HT-29 (cell line): ENCODE measurements around the gene DBX1. TPM values are rescaled to one million over a fixed set of nuclear protein-coding genes. Genes with fewer than 3 reads are reported as not detected.

Source experiments
- DNase-seq: peaks from one replicate; pipeline ENCODE4 v3.0.0-alpha.2; 2015; ENCODE audit warnings: low spot score
- total RNA-seq: library from RNA; depleted of rRNA; stranded (reverse); fragments of >200 nt; shearing (Covaris generic); gene quantifications from 2 replicates; pipeline ENCODE4 v1.2.3, GENCODE V29; 2014; rRNA removed

DBX1 gene
- total RNA-seq, 1 experiment from 2014 or later: not detected

DNA sequence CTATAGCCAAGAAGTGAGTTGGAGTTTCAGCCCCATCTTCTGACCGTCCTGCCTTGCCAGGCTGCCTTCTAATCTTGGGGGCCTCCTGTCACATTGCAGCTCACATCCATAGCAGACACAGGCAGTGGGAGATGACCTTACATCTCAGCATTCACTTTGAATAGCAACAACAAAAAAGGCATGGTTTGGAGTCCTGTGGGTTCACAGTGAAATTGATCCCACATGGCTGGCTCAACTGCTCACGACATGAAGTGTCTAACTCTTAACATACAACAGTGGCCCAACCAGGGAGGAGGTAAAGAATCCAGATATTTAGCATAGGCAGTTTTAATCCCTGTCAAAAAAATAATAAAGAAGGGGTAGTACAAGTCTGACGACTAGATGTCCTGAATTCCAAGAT is 38.1 kb downstream of the DBX1 start:
- no peak for DNase-seq

DNA sequence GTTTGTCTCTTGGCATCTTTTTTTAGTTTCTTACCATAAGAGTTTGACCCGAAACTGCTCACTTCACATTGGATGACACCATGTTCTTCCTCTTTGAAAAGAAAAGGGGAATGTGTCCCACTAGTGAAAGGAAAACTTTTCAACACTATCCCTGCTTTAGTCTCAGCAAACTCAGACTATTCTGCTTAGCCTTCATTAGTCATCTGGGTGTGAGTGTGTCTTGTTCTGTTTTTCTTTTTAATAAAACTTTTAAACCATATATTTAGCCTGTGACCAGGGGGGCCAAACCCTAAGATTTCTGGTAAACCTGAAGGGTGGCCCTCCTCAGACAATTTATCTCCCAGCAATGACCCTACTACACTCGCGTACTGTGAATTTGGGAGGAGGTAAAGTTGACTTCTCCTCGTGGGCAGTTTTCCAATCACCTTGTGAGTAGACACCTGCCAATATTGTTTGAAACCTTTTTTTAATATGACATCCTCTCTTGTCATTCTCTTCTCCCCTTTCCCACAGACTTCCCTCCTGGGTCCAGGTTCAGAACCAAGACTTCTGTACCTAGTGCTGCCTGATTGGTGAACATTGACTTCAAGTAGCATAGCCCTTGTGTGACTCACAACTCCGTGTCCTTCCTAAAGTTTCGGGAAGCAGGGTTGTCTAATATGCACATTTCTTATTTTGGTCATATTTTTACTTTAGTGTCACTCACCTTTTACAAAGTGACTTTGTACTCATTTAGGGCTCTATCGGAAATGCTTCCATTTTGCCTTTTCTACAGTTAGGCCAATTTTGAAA is 39.9 kb downstream of the DBX1 start:
- DNase-seq: no peak

DNA sequence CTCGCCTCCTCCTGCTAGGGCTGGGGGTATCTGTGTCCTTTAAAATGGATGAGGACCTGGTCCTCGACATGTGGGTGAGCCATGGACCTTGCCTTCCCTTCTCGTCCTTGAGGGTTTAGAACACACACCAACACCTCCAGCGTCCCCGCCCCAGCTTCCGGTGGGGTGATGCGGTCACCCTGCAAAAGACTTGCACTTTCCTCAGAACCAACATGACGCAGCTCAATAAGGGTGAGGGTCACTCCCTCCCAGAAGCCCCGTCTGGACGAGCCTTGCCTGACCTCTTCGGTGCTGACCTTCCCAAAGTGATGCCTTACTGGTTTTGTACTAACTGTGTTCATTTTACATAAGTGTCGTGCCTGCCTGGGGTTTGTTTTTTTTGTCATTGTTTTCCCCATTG is 41.0 kb downstream of the DBX1 start:
- no peak for DNase-seq

DNA sequence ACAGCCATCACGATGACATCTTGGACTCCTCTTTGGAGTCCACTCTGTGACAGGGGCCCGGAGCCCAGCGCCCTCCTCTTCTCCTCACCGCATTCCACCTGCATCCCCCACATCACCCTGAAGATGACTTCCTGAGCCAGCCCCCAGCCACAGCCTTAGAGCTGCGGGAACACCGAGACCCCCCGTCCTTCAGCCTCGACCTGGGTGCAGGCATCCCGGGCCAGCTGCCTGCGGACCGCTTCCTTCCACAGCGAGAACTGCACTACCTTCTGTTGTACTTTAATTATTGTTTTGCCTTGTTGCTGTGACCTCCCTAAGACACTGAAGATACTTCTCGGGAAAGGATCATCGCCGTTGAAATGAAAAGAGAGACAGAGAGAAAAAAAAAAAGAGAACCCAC is 42.1 kb downstream of the DBX1 start:
- no peak for DNase-seq

DNA sequence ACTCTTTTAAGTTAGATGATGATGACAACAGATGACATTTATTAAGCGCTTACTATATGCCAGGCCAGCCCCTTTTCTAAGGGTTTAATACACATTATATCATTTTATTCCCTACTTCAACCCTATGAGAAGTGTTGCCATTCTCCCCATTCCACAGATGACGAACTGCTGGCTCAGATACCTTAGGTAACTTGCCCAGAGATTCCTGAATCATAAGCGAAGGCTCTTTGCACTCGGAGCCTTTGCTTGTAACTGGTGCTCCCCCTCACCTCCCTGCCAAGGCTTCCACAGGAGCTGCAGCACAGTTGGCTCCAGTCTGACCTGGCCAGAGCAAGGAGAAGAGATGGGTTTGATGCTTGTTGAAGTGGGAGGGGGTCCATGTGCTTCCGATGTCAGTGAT is 43.0 kb downstream of the DBX1 start:
- no peak for DNase-seq

DNA sequence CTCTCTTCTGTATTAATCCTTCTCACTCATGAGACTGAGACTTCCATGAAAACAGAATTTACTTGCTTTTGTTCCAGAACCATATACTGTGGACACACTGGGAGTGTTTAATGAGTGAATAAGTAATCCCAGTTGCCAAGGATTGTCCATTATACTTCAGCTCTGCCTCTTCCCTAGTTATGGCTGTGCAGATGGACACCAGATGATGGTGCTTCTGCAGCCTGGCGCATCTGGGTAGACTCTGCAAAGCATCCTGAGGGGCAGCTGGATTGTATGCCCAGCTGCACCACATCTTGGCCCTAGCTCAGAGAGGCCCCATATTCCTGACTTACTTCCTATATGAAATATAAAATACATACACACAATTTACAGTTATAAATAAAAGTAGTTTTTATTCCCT is 43.5 kb downstream of the DBX1 start:
- no peak for DNase-seq

DNA sequence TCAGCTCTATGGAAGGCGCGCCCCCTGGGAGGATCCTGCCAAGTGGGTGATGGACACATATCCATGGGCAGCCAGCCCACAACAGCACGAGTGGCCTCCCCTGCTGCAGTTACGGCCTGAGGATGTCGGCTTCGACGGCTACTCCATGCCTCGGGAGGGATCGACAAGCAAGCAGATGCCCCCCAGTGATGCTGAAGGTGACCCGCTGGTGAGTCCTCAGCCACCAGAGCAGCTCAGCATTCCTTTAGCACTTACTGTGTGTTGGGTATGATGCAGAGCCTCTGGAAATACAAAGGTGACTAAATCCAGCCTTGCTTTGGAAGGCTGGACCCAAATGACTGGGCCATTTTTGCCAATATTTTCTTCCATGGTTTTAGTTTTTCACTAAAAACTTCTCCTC is 45.7 kb downstream of the DBX1 start:
- no peak for DNase-seq

DNA sequence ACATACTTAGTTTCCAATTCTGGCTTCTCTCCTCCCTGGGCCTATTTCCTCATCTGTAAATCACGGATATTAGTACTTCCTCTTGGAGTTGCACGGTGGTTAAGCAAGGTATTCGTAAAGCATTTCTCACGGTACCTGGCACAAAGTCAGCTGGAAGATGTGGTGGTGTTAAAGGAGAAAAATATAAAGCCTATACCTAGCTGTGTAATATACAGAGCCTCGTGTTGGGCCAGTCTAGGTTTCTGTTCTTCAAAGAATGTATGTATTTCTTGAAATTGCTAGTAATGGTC is 47.2 kb downstream of the DBX1 start:
- DNase-seq: no peak

DNA sequence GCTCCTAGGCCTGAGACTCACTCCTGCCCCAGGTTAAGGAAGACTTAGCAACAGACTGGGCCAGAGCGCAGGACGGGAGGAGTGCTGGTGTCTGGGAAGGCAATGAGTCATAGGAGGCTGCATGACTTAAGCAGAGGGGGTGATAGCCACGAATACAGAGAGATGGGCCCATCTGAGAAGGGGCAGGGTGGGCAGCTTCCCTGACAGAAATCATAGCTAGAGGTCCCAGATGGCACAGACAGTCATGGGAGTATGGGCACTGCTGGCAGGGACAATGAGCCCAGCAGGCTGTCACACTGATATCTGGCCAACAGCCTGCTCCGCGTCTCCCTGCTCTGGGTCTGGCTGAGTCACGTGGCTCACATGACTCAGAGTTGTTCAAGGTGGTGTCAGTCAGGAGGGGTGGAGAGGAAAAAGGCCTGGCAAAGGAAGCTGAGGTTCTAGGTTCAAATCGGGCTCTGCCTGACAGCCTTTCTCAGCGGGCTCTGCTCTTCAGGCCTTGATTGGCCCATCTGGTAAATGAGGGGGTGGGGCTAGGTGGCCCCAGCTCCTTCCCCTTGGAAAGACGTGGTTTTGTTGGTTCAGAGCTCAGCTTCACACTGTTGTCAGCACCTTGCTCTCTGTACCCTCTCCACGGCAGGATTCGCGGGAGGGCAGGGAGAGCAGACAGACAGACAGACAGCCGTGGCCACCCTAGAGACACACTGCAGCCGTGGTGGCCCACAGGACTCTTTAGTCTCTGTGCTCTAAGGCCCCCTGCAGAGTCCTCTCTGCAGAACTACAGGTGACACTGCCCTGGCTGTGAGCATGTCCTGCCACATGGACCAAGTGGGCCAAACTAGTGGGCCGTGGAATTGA is 47.8 kb downstream of the DBX1 start:
- peak; percentile 84 for DNase-seq

DNA sequence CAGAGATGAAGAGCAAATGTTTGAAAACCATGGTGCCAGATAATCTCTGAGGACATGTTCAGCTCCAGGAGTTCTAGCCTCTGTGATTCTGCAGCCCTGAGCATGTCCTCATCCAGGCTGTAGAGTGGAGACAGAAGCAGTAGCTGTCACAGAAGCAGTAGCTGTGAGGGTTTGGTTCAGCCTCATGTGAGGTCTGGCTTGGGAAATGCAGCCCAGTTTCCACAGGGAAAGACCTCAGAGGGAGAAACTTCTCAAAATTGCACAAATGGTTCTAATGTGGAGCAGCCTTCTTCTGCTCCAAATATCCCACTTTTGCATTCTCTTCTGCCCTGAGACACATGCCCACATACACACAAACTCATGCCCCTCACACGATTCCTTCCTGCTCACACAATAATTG is 48.4 kb downstream of the DBX1 start:
- no peak for DNase-seq

DNA sequence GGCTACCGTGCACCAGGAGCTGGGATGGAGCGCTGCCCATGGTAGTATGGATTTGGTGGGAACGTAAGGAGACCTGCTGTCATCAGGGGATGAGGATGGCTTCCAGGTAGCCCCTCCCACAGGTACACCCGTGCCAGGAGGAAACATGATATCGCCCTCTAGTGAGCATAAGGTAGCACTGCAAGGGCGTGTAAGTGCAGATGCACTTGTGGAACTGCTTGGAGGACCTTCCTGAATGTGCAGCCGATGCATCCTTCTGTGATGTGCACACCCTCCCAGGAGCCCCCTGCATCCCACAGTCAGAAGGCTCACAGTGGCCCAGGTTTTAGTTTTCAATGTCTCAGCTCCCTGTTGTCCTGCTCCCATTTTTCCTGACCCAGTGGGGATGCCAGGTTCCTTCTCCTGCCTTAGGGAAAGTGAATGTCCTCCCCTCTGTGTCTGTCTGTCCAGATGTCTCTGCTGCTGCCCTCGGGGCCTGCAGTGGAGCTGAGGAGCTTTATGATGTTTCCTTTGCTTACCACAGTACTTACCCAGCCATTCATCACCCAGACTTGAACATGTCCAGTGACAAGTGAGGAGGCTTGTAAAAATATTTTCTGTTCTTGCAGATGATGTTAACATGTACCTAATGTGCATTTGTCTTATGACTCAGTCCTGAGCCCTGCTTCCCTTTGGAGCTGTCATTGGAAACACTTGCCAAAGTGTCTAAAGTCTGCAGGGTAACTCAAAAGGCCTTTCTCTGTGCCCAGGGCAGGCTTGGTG is 49.2 kb downstream of the DBX1 start:
- DNase-seq: peak; percentile 79

DNA sequence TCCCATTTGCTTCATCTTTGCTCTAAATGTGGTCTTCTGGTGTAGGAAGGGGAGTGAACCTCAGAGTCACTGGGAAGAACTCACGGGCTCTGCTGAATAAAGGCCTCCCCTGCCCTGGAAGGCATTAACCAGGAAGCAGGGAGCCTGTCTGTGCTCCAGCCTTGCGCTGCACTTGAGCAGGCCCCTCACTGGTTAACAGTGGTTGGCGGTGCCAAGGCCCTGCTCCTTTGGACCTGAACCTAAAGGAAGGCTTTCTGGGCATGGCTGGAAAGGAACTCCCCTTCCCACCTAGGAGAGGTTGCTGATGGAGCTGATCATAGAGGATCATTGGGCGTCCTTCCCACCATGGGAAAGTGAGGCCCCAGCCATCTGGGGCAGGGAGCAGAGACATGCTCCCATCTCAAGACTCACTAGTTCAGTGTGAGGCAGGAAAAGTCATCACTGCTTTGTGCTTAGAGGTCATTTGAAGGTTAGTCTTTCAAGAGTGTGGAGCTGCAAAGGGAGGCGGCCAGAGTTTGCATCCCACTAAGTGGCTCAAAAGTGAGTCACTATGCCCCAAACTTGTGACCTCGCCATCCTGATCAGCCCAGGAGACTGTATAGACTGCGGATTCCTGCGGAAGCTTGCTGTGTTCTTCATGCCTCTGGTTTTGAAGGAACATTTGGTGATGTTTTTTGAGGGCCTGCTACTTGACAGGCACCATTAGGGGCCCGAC is 50.4 kb downstream of the DBX1 start:
- DNase-seq: no peak

Other genes with a start within 250 kb of the DBX1 start
- gene HTATIP2, start 203.2 kb upstream of the DBX1 start, total RNA-seq: 75.6 and 84.8 TPM in 2 replicates
- 28.3 and 33.1 TPM in 2 replicates for gene PRMT3, start 227.2 kb upstream of the DBX1 start, total RNA-seq